HepG2 (cell line): Measurements from ENCODE around the gene DOCK11.

Experiments
- ATF7 ChIP-seq, 2 experiments: fragments of 450-650 bp in 1 of 2; sonication (generic) in 1 of 2; formaldehyde crosslinking in 1 of 2; IDR thresholded peaks; 2 replicates each; pipeline versions ENCODE4 v1.4.0 to v1.6.1; 2016 to 2020; ENCODE audit warnings: antibody characterized with exemption in 1 of 2, mild to moderate bottlenecking in 1 of 2, missing genetic modification reagents in 1 of 2
- NFE2L2 ChIP-seq: fragments of 150-350 bp; IDR thresholded peaks from 2 replicates; pipeline ENCODE4 v1.6.1; 2014; ENCODE audit warnings: low read length
- NFIB ChIP-seq: sonication (generic); formaldehyde crosslinking; IDR thresholded peaks from 2 replicates; pipeline ENCODE4 v1.9.0; 2021; ENCODE audit warnings: missing genetic modification reagents, mild to moderate bottlenecking, borderline replicate concordance
- ZNF138 ChIP-seq: sonication (generic); formaldehyde crosslinking; IDR thresholded peaks from 2 replicates; pipeline ENCODE4 v1.5.0; 2020; ENCODE audit warnings: mild to moderate bottlenecking, low read depth, missing genetic modification reagents
- TF ChIP-seq, protein P1 (sequence below): sonication (generic); formaldehyde crosslinking; IDR thresholded peaks from 2 replicates; pipeline ENCODE4 v1.8.0; 2022; ENCODE audit warnings: mild to moderate bottlenecking, missing genetic modification reagents, borderline replicate concordance

- TF ChIP-seq ZNF138 (CRISPR knock-in tag), result no peak
- no peak for TF ChIP-seq ATF7 (IDR thresholded peaks at IDR 0.05)
- TF ChIP-seq ATF7 (CRISPR knock-in tag; IDR thresholded peaks at IDR 0.05), result no peak
- TF ChIP-seq, protein P1, sequence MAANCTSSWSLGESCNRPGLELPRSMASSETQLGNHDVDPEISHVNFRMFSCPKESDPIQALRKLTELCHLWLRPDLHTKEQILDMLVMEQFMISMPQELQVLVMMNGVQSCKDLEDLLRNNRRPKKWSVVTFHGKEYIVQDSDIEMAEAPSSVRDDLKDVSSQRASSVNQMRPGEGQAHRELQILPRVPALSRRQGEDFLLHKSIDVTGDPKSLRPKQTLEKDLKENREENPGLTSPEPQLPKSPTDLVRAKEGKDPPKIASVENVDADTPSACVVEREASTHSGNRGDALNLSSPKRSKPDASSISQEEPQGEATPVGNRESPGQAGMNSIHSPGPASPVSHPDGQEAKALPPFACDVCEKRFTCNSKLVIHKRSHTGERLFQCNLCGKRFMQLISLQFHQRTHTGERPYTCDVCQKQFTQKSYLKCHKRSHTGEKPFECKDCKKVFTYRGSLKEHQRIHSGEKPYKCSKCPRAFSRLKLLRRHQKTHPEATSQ, result no peak
- TF ChIP-seq NFIB (CRISPR knock-in tag), result no peak
- TF ChIP-seq NFE2L2, result no peak
Measured at GRCh38 chrX:118536687-118537461, 41.3 kb downstream of the DOCK11 start.
